Kidney epithelial cell (primary cell): Measurements from ENCODE around the gene SLC2A13. TPM values are rescaled to one million over a fixed set of nuclear protein-coding genes. Genes with fewer than 3 reads are reported as not detected.

Source experiments
- DNase-seq: peaks from one replicate; pipeline ENCODE4 v3.0.0-alpha.2; 2010; ENCODE audit warnings: low read depth
- H3K27me3 ChIP-seq: 2 replicates; pipeline ENCODE4 v1.6.0; 2011; ENCODE audit warnings: low read length; ENCODE audit not compliant: control insufficient read depth, insufficient read depth
- H3K36me3 ChIP-seq: 2 replicates; pipeline ENCODE4 v1.5.1; 2011; ENCODE audit warnings: low read length; ENCODE audit not compliant: control insufficient read depth, insufficient read depth
- H3K4me3 ChIP-seq: 2 replicates; pipeline ENCODE4 v1.5.1; 2011; ENCODE audit warnings: low read depth, mild to moderate bottlenecking, control low read depth, low read length
- CTCF ChIP-seq: IDR thresholded peaks from 2 replicates; pipeline ENCODE4 v1.5.1; 2011; ENCODE audit warnings: mild to moderate bottlenecking, moderate library complexity, low read length, control low read depth, inconsistent platforms; ENCODE audit not compliant: insufficient read depth, poor library complexity, severe bottlenecking
- total RNA-seq: library from RNA; depleted of rRNA; stranded (reverse); fragments of >200 nt; gene quantifications from 2 replicates; pipeline ENCODE4 v1.2.3, GENCODE V29; 2015

The SLC2A13 gene
- total RNA-seq, 1 donor from 2014 or later = 6.8 TPM

GRCh38 chr12:39771456-39771855 lies 334.4 kb downstream of the SLC2A13 start:
- no peaks in the 10 kb centered on the region for H3K36me3 ChIP-seq
- no peak for TF ChIP-seq CTCF
- DNase-seq = no peak
- no peak overlapping the region for H3K4me3 ChIP-seq
- no peaks in the 10 kb centered on the region for H3K27me3 ChIP-seq

- no peaks in the 10 kb centered on the region for H3K36me3 ChIP-seq
- peak; percentile 10 for DNase-seq
- H3K4me3 ChIP-seq = no peak overlapping the region
- TF ChIP-seq CTCF = peak; percentile 83
- H3K27me3 ChIP-seq = no peaks in the 10 kb centered on the region
Measured at GRCh38 chr12:39764944-39765560, 340.8 kb downstream of the SLC2A13 start.

- H3K4me3 ChIP-seq = no peak overlapping the region
Measured at GRCh38 chr12:39763890-39764169, 342.1 kb downstream of the SLC2A13 start.

GRCh38 chr12:39763071-39763889 lies 342.6 kb downstream of the SLC2A13 start:
- no peak for TF ChIP-seq CTCF
- H3K4me3 ChIP-seq = no peak overlapping the region
- no peaks in the 10 kb centered on the region for H3K36me3 ChIP-seq

More at GRCh38 chr12:39763890-39764169, 342.1 kb downstream of the SLC2A13 start:
- Histone ChIP-seq H3K36me3 (no peaks in the 10 kb centered on the region), H3K27me3 (no peaks in the 10 kb centered on the region)
- DNase-seq = no peak
- TF ChIP-seq CTCF = no peak

GRCh38 chr12:39755478-39755877 lies 350.4 kb downstream of the SLC2A13 start:
- TF ChIP-seq CTCF = no peak
- no peak overlapping the region for H3K4me3 ChIP-seq
- no peaks in the 10 kb centered on the region for H3K27me3 ChIP-seq
- DNase-seq = no peak
- no peaks in the 10 kb centered on the region for H3K36me3 ChIP-seq

More at GRCh38 chr12:39763071-39763889, 342.6 kb downstream of the SLC2A13 start:
- no peaks in the 10 kb centered on the region for H3K27me3 ChIP-seq
- DNase-seq = no peak
